Neural crest cell (in vitro differentiated cells): ENCODE measurements around the gene OR6C70. TPM values are rescaled to one million over a fixed set of nuclear protein-coding genes. Genes with fewer than 3 reads are reported as not detected.

Experiments used
- DNase-seq: peaks from one replicate; pipeline ENCODE4 v3.0.0; 2021; ENCODE audit warnings: low read depth, mixed read lengths, low spot score
- H3K27ac Mint-ChIP-seq: one replicate; pipeline ENCODE4 v1.8.0; 2021; ENCODE audit warnings: mild to moderate bottlenecking, mixed read lengths; ENCODE audit not compliant: unreplicated experiment
- H3K27me3 Mint-ChIP-seq: 2 replicates; pipeline ENCODE4 v1.8.0; 2021; ENCODE audit warnings: low read depth, mild to moderate bottlenecking, mixed read lengths
- H3K36me3 Mint-ChIP-seq: 2 replicates; pipeline ENCODE4 v1.8.0; 2021; ENCODE audit warnings: low read depth, mild to moderate bottlenecking, mixed read lengths
- H3K4me1 Mint-ChIP-seq: 2 replicates; pipeline ENCODE4 v1.8.0; 2021; ENCODE audit warnings: mixed read lengths
- H3K4me3 Mint-ChIP-seq: one replicate; pipeline ENCODE4 v1.8.0; 2021; ENCODE audit warnings: mild to moderate bottlenecking, mixed read lengths
- H3K9me3 Mint-ChIP-seq: 2 replicates; pipeline ENCODE4 v1.8.0; 2021; ENCODE audit warnings: mixed read lengths
- CTCF ChIP-seq: fragments of 200-600 bp; sonication (generic); conservative IDR thresholded peaks from 2 replicates; pipeline ENCODE4 v1.5.0; 2021; ENCODE audit warnings: antibody characterized with exemption, mild to moderate bottlenecking
- total RNA-seq: library from RNA; stranded (reverse); gene quantifications from 2 replicates; pipeline ENCODE4 v1.2.1, GENCODE V29; 2021

Gene OR6C70
- total RNA-seq, 1 donor from 2014 or later, result not detected

- no peak for DNase-seq
- Mint-ChIP-seq H3K27me3 (no peaks in the 10 kb centered on the region), H3K36me3 (no peaks in the 10 kb centered on the region), H3K9me3 (no peaks in the 10 kb centered on the region), H3K27ac (no peak overlapping the region), H3K4me3 (no peak overlapping the region), H3K4me1 (no peaks in the 10 kb centered on the region)
- TF ChIP-seq CTCF, result no peak
Measured at GRCh38 chr12:55428331-55429243, 41.4 kb downstream of the OR6C70 start.

- Mint-ChIP-seq H3K4me1 (no peaks in the 10 kb centered on the region), H3K27me3 (no peaks in the 10 kb centered on the region), H3K9me3 (no peaks in the 10 kb centered on the region), H3K27ac (no peak within 1 kb of the TSS), H3K36me3 (no peaks in the 10 kb centered on the region), H3K4me3 (no peak within 1 kb of the TSS)
- no peak for DNase-seq
- no peak for TF ChIP-seq CTCF
Measured at GRCh38 chr12:55425954-55426353, 44.0 kb downstream of the OR6C70 start, which contains the start of gene OR6C76. OR6C76 (plus strand) TSS chr12:55426254; CDS start chr12:55426254, 0 bp downstream.

- H3K4me3 Mint-ChIP-seq, result no peak overlapping the region
- DNase-seq, result no peak
Measured at GRCh38 chr12:55420307-55420962, 49.5 kb downstream of the OR6C70 start.

More at GRCh38 chr12:55420307-55420962, 49.5 kb downstream of the OR6C70 start:
- Mint-ChIP-seq H3K9me3 (peaks cover 6% of the 10 kb centered on the region), H3K36me3 (peaks cover 3% of the 10 kb centered on the region), H3K27me3 (no peaks in the 10 kb centered on the region), H3K27ac (no peak overlapping the region), H3K4me1 (peaks cover 3% of the 10 kb centered on the region)
- no peak for TF ChIP-seq CTCF

Other genes with a start within 250 kb of the OR6C70 start
- not detected in 2 replicates for gene OR10A7, start 249.1 kb downstream of the OR6C70 start, total RNA-seq
- not detected in 2 replicates for gene OR6C74, start 225.5 kb downstream of the OR6C70 start, total RNA-seq
- gene OR6C6, start 173.6 kb downstream of the OR6C70 start, total RNA-seq, result not detected in 2 replicates
- gene OR6C1, start 155.8 kb downstream of the OR6C70 start, total RNA-seq, result not detected in 2 replicates
- gene OR6C3, start 139.4 kb downstream of the OR6C70 start, total RNA-seq, result not detected in 2 replicates
- gene OR6C75, start 107.2 kb downstream of the OR6C70 start, total RNA-seq, result not detected in 2 replicates
- not detected in 2 replicates for gene OR6C65, start 69.6 kb downstream of the OR6C70 start, total RNA-seq
- not detected in 2 replicates for gene OR6C76, start 43.9 kb downstream of the OR6C70 start, total RNA-seq
- not detected in 2 replicates for gene OR6C2, start 26.1 kb downstream of the OR6C70 start, total RNA-seq
- gene OR6C68, start 22.2 kb upstream of the OR6C70 start, total RNA-seq, result not detected in 2 replicates
- not detected in 2 replicates for gene OR6C4, start 79.5 kb upstream of the OR6C70 start, total RNA-seq
- gene OR2AP1, start 102.3 kb upstream of the OR6C70 start, total RNA-seq, result not detected in 2 replicates
- not detected in 2 replicates for gene OR10P1, start 166.8 kb upstream of the OR6C70 start, total RNA-seq
- 57.9 and 63.7 TPM in 2 replicates for gene ITGA7, start 237.8 kb upstream of the OR6C70 start, total RNA-seq
- 105 and 111 TPM in 2 replicates for gene BLOC1S1, start 245.9 kb upstream of the OR6C70 start, total RNA-seq